Left renal cortex interstitium (tissue), 4 donors: ENCODE data around the gene RHOH. TPM values are rescaled to one million over a fixed set of nuclear protein-coding genes. Genes with fewer than 3 reads are reported as not detected.
"Not testable (repeated sequence)": the region's sequence is repeated elsewhere in the genome, so short reads cannot be mapped to it uniquely, and the experiment has no call there.

ENCODE experiments used
- DNase-seq, 4 donors: peaks; one replicate each; pipeline ENCODE4 v3.0.0-alpha.2; 2013; ENCODE audit warnings: low read depth in 4 of 4, low spot score in 2 of 4, missing footprints in 1 of 4
- polyA plus RNA-seq, 4 donors: library from polyadenylated mRNA; unstranded; fragments of 120-200 nt; gene quantifications; one replicate each; pipeline ENCODE4 v1.2.1, GENCODE V29; 2013; ENCODE audit not compliant: insufficient read length in 4 of 4

RHOH gene
- polyA plus RNA-seq, 4 donors = 0.61 to 0.91 (median 0.72) TPM

GRCh38 chr4:40255393-40256281 lies 58.8 kb downstream of the RHOH start:
- DNase-seq = no peak

GRCh38 chr4:40256329-40256728 lies 59.5 kb downstream of the RHOH start:
- DNase-seq = no peak

- no peak for DNase-seq
Observed at GRCh38 chr4:40256817-40257216, 60.0 kb downstream of the RHOH start.

GRCh38 chr4:40258627-40259026 lies 61.8 kb downstream of the RHOH start:
- DNase-seq = no peak

- no peak for DNase-seq
Observed at GRCh38 chr4:40261231-40262076, 64.6 kb downstream of the RHOH start.

GRCh38 chr4:40262077-40262528 lies 65.3 kb downstream of the RHOH start:
- no peak for DNase-seq

- no peak for DNase-seq
Observed at GRCh38 chr4:40262861-40263260, 66.0 kb downstream of the RHOH start.

GRCh38 chr4:40264497-40264896 lies 67.7 kb downstream of the RHOH start:
- no peak for DNase-seq

- no peak for DNase-seq
Observed at GRCh38 chr4:40264995-40265909, 68.4 kb downstream of the RHOH start.

GRCh38 chr4:40265910-40266274 lies 69.1 kb downstream of the RHOH start:
- DNase-seq = no peak

GRCh38 chr4:40269133-40269532 lies 72.3 kb downstream of the RHOH start:
- DNase-seq = no peak

GRCh38 chr4:40270609-40271008 lies 73.8 kb downstream of the RHOH start:
- no peak for DNase-seq

GRCh38 chr4:40275065-40275730 lies 78.4 kb downstream of the RHOH start:
- DNase-seq = no peak

- DNase-seq = no peak
Observed at GRCh38 chr4:40276546-40276945, 79.7 kb downstream of the RHOH start.

GRCh38 chr4:40280586-40280985 lies 83.8 kb downstream of the RHOH start:
- DNase-seq = no peak

GRCh38 chr4:40281099-40281498 lies 84.3 kb downstream of the RHOH start:
- no peak for DNase-seq

GRCh38 chr4:40281913-40282312 lies 85.1 kb downstream of the RHOH start:
- DNase-seq = no peak

- not testable (repeated sequence) for DNase-seq
Observed at GRCh38 chr4:40282857-40283256, 86.0 kb downstream of the RHOH start.

- DNase-seq = peak in 1 of 4 donors; percentile 33
Observed at GRCh38 chr4:40283413-40283812, 86.6 kb downstream of the RHOH start.

- DNase-seq = no peak
Observed at GRCh38 chr4:40283968-40284367, 87.1 kb downstream of the RHOH start.
